Mucosa of descending colon (tissue), 3 donors: ENCODE data around the gene NUAK2. TPM values are rescaled to one million over a fixed set of nuclear protein-coding genes. Genes with fewer than 3 reads are reported as not detected.

Experiments used
- ATAC-seq: fragments of 200-7000 bp; cut with Tn5 transposase; one replicate; pipeline ENCODE4 v1.9.1; 2020; ENCODE audit warnings: mild to moderate bottlenecking, moderate library complexity
- DNase-seq, 3 donors: peaks; one replicate each; pipeline ENCODE4 v3.0.0-alpha.2; 2020
- H3K36me3 ChIP-seq: fragments of 200-600 bp; one replicate; pipeline ENCODE4 v1.8.0; 2021; ENCODE audit warnings: low read depth, mild to moderate bottlenecking
- H3K4me1 ChIP-seq: fragments of 200-600 bp; one replicate; pipeline ENCODE4 v1.8.0; 2021; ENCODE audit warnings: low read depth, mild to moderate bottlenecking
- H3K4me3 ChIP-seq: fragments of 200-600 bp; one replicate; pipeline ENCODE4 v1.8.0; 2021; ENCODE audit warnings: mild to moderate bottlenecking
- H3K9me3 ChIP-seq: fragments of 200-600 bp; one replicate; pipeline ENCODE4 v1.8.0; 2021; ENCODE audit warnings: mild to moderate bottlenecking
- CTCF ChIP-seq: fragments of 200-600 bp; IDR thresholded peaks from one replicate; pipeline ENCODE4 v1.8.0; 2022; ENCODE audit warnings: antibody characterized with exemption, mild to moderate bottlenecking
- intact Hi-C, 2 donors: fragments of 100-400 bp; cut with DNase I in 1 of 2; cut with micrococcal nuclease in 1 of 2; formaldehyde crosslinking; loops; one replicate each; pipeline versions ENCODE4 v1.11.0 to v1.11.1; 2022; cut with DNase I, micrococcal nuclease
- total RNA-seq, 3 donors: library from RNA; stranded (reverse); fragmentation: NEBNext Ultra II Directional in 2 of 3; extraction: Animal tissue kit (Norgen Biotek cat#: 25700) in 2 of 3; gene quantifications; one replicate each; pipeline versions ENCODE4 v1.2.1 to v1.2.4, GENCODE V29; 2021 to 2023
- donor health status: DM: no; HTN: no; CAD: no; lungs with moderate emphysema.
- donor health status: DM: no; HTN: no; CAD: no.
- donor health status: DM: no; HTN: yes; CAD: no.

NUAK2 gene
- total RNA-seq, 3 donors from 2014 or later, result 16.5 to 50.8 (median 29.5) TPM

GRCh38 chr1:205267306-205267902 lies 54.1 kb downstream of the NUAK2 start:
- H3K9me3 ChIP-seq, result no peaks in the 10 kb centered on the region
- DNase-seq (peak in 1 of 3 donors; percentile 33), ATAC-seq (peak; percentile 28)
- H3K4me1 ChIP-seq, result peaks cover 10% of the 10 kb centered on the region
- H3K4me3 ChIP-seq, result no peak overlapping the region
- intact Hi-C loops, result no loop called here
- H3K36me3 ChIP-seq, result no peaks in the 10 kb centered on the region
- no peak for TF ChIP-seq CTCF

GRCh38 chr1:205266611-205267305 lies 54.8 kb downstream of the NUAK2 start:
- Histone ChIP-seq H3K9me3 (no peaks in the 10 kb centered on the region), H3K4me1 (peaks cover 10% of the 10 kb centered on the region), H3K4me3 (no peak overlapping the region), H3K36me3 (no peaks in the 10 kb centered on the region)
- DNase-seq (no peak), ATAC-seq (no peak)
- intact Hi-C loops, result no loop called here
- no peak for TF ChIP-seq CTCF

- intact Hi-C loops, result no loop called here
- peaks cover 10% of the 10 kb centered on the region for H3K4me1 ChIP-seq
- TF ChIP-seq CTCF, result no peak
Observed at GRCh38 chr1:205263580-205264190, 57.9 kb downstream of the NUAK2 start.

GRCh38 chr1:205262731-205263171 lies 58.8 kb downstream of the NUAK2 start:
- TF ChIP-seq CTCF, result no peak
- Histone ChIP-seq H3K4me3 (no peak overlapping the region), H3K4me1 (peaks cover 10% of the 10 kb centered on the region), H3K9me3 (no peaks in the 10 kb centered on the region), H3K36me3 (no peaks in the 10 kb centered on the region)
- ATAC-seq, result no peak
- intact Hi-C loops, result no loop called here
- no peak for DNase-seq

More at GRCh38 chr1:205263580-205264190, 57.9 kb downstream of the NUAK2 start:
- Histone ChIP-seq H3K4me3 (no peak overlapping the region), H3K9me3 (no peaks in the 10 kb centered on the region), H3K36me3 (no peaks in the 10 kb centered on the region)
- ATAC-seq (no peak), DNase-seq (peak in 1 of 3 donors; percentile 0)

GRCh38 chr1:205261946-205262691 lies 59.4 kb downstream of the NUAK2 start:
- no peak for TF ChIP-seq CTCF
- no peaks in the 10 kb centered on the region for H3K36me3 ChIP-seq
- H3K9me3 ChIP-seq, result no peaks in the 10 kb centered on the region
- ATAC-seq, result no peak
- no peak overlapping the region for H3K4me3 ChIP-seq
- H3K4me1 ChIP-seq, result peaks cover 10% of the 10 kb centered on the region
- peak in 1 of 3 donors; percentile 5 for DNase-seq
- intact Hi-C loops, result no loop called here
